NCI-H1092 treated with DMSO at 0.1 percent for 48 hours (cell line): ENCODE measurements around the gene RNF144B.
"Not testable (repeated sequence)": the region's sequence is repeated elsewhere in the genome, so short reads cannot be mapped to it uniquely, and the experiment has no call there.

Source experiments
- DNase-seq: peaks from one replicate; lab custom pipeline; 2025; lab: John Stamatoyannopoulos, UW

RNF144B gene

DNA sequence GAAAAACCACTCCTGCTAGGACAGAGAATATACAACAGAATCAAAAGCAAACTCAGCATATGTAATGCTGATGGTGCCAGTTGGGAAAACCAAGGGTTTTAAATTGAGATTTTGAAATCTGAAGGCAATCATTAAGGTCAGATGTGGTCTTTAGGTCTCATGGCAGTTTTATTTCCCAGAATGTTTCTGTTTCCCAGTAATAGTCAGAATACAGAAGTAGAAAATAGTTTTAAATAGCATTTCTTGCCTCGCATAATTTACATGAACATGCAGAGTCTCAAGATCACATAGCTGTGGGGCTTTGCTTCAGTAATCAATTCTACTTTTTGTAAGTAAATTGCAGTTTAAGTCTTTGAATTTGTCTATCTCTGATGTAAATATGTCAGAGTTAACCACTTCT, 58.1 kb downstream of the RNF144B start:
- no peak for DNase-seq

- no peak for DNase-seq
Observed at GRCh38 chr6:18446771-18447170, 59.6 kb downstream of the RNF144B start.

- DNase-seq = no peak
Observed at GRCh38 chr6:18447552-18447951, 60.4 kb downstream of the RNF144B start.

DNA sequence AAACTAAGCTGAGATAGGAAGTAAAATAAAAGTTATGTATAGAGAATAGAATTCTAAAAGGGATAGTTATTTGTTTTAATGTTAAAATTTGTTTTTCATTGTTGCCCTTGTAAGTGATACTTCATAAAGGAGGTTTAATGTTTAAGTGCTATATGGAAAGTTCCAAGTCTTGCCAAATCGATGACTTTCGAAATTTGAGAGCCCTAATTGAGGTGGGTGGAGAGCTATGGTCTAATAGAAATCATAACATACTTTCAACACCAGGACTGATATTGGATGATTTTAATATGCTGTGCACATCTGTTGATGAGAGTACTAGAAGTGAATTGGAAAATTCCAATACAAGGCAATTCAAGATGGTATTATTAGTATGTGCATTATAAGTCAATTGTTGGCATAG, 64.6 kb downstream of the RNF144B start:
- no peak for DNase-seq

GRCh38 chr6:18454446-18454845, 67.3 kb downstream of the RNF144B start:
- DNase-seq = no peak

- DNase-seq = no peak
Observed at GRCh38 chr6:18457065-18457737, 70.1 kb downstream of the RNF144B start.

DNA sequence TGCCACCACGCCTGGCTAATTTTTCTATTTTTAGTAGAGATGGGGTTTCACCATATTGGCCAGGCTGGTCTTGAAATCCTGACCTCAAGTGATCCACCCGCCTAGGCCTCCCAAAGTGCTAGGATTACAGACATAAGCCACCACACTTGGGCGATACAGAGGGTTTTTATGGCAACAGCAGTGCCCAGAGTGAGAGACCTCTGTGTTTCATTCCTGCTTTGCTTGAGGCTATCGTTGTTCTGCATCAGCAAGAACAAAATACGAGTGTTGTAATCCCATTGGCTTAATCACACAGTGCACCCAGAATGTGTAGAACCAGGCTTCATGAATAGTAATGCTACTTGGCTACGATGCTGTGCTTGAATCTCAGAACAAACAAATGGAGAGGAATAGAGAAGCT, 70.9 kb downstream of the RNF144B start:
- DNase-seq = not testable (repeated sequence)

DNA sequence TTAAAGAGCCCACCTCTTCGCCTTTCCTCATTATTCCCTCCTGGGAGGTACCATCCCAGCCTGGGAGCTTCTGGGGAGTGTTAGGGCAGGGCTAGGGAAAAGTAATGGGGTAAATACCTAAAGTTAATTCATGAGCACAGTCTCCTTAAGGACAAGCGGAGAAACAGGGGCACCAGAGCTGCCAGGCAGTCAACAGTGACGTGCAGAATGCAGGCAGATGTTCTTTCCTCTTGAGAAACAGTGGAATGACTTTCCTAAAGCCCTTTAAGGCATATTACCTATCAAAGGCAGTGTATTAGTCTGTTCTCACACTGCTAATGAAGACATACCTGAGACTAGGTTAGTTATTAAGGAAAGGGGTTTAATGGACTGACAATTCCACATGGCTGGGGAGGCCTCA, 76.3 kb downstream of the RNF144B start:
- no peak for DNase-seq

DNA sequence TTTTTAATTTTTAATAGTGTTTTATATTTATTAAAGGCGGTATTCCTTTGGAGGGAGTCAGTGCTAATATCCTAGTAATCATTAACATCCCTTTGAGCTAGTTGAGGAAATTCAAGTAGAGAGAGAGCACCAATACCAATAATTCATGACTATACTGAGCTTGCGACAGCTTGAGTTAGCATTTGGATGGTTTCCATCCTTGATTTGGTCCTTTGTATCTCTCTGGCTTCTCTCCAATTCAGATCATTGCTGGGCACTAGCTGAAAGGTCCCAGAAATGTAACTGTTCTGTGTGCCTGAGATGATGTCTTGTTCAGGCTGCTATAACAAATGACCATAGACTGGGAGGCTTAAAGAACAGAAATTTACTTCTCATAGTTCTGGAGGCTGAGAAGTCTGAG, 77.0 kb downstream of the RNF144B start:
- DNase-seq = peak; percentile 61

GRCh38 chr6:18465410-18466154, 78.4 kb downstream of the RNF144B start:
- peak; percentile 89 for DNase-seq

DNA sequence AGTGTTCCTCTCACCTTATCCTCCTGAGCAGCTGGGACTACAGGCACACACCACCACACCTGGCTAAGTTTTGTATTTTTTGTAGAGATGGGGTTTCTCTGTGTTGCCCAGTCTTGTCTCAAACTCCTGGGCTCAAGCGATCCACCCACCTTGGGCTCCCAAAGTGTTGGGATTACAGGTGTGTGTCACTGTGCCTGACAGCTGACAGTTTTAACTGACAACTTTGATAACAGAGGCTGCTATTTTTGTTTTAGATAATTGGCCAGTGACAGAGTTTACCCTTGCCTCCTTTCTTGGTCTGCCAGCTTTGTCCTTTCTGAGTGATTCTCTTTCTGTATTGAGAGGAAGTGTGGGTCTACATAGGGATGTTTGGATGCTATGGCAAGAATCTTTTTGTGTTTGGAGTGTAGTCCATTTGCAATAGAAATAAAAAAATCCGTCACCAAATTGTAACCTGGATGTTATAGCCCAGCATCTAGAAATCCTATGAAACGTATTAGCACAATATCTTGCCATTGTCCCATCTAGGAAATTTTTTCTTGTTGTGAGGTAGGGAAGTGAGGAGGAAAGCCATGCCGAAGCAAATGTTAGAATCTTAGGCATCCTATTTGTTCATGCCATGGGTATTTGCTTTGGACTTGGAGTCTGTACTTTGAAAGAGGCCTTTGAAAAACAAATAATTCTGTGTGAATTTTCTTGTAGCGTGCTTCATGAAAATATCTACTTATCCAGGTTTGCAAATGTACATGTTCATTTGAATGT, 80.8 kb downstream of the RNF144B start:
- DNase-seq = no peak

DNA sequence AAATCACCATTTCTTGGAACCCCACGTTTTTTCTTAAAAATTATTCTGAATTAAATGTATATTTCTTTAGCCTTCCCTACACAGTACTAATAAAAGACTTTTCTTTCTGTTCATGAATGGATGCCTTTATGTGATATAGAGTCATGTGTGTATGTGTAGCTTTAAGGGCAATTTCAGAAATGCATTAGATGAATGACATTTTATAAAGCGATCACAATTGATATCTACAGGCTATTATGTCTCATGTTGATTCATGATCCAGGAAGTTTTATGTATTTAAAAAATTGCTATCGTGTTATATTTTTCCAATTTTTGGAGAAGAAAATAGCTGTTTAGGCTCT, 81.3 kb downstream of the RNF144B start:
- no peak for DNase-seq

DNA sequence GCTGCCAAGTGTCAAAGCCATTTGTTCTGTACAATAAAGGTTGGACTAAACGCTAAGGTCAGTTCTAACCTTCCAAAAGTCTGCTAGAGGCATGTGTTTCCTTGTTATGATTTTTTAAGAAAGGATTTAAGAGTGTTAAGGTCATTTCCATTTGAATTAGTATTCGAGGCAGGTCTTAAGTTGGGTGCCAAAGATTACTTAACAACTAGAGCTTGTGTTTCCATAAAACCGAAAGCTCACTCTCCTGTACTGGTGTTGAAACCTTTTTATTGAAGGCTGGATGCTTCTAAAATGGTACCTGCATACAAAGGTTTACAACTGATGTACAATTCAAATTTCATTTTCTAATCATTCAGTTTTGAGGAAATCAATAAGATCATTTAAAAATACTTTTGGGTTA, 82.4 kb downstream of the RNF144B start:
- no peak for DNase-seq

GRCh38 chr6:18471232-18471964, 84.2 kb downstream of the RNF144B start:
- DNase-seq = no peak

DNA sequence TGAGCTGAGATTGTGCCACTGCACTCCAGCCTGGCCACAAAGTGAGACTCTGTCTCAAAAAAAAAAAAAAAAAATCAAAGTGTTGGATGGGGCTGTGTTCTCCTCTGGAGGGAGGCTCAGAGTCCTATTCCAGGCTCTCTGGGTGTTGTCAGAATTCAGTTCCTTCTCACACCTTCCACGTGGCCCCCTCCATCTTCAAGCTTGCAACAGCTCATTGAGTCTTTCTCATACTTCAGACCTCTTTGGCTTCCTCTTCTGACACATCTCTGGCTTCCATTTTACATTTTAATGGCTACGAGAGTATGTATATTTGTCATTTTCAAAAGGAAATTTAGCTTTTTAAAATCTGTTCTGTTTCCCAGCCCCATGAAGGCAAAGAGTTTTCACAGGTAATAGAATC, 85.8 kb downstream of the RNF144B start:
- DNase-seq = no peak

DNA sequence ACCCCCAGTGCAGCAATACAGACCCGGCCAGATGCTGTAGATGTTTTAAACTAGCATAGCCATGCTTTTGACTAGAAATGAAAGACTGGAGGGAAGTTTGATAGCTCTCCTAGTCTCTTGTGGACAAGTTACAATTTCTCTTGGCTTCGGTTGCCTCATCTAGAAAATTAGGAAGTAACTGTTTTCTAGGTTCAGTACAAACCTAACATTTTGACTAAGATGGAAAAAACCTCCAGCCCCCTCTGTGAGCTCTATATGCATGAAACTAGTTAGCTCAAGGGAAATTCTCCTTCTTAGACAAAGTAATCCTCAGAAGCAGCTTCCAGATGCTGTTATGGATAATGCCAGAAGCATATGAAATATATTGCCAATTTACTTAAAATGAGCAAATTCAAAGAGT, 86.6 kb downstream of the RNF144B start:
- no peak for DNase-seq

DNA sequence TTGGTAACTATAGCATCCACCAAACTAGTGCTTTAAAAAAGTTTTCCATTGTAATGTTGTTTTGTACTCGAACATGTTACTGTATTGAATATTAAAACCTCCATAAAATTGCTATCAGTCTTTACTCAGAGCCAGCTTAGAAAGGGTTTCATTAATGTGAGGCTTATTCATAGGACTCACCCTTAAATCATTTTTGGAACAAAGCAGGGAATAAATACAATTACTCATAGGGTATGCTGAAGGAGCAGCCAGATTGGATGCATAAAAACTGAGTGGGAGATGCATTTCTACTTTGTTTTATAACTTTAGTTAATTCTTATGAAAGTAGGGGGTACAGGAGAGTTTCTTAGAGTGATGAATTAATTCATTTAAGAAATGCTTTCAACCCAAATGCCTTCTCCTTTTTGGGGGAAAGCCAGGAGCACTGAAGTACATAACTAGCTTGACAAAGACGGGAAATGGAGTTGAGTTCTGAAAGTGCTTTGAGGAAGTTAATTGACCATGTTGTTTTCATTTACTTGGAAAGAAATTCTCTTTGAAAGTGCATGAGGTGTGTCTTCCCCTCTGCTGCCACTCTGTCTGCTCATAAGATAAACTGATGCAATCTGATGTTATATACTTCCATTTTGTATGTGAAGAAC, 90.3 kb downstream of the RNF144B start:
- DNase-seq = no peak

- no peak for DNase-seq
Observed at GRCh38 chr6:18478610-18479009, 91.5 kb downstream of the RNF144B start.

DNA sequence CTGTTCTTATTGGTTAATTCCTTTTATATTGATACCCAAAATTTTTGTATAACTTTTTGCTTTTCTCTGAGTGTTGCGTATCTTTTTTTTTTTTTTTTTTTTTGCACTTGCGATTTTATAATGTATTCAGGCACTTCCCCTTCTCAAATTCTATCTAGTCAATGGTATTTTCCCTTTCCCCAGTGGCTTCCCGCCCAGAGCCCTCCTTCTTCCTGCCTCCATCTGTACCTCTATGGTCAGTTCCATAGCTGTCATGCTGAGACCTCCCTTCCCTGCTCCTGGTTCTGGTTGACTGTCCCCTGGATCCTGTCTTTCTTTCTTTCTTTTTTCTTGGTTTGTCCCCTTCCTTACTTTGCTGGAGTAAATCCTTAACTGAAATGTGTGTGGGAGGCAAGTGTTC, 94.7 kb downstream of the RNF144B start:
- DNase-seq = no peak

DNA sequence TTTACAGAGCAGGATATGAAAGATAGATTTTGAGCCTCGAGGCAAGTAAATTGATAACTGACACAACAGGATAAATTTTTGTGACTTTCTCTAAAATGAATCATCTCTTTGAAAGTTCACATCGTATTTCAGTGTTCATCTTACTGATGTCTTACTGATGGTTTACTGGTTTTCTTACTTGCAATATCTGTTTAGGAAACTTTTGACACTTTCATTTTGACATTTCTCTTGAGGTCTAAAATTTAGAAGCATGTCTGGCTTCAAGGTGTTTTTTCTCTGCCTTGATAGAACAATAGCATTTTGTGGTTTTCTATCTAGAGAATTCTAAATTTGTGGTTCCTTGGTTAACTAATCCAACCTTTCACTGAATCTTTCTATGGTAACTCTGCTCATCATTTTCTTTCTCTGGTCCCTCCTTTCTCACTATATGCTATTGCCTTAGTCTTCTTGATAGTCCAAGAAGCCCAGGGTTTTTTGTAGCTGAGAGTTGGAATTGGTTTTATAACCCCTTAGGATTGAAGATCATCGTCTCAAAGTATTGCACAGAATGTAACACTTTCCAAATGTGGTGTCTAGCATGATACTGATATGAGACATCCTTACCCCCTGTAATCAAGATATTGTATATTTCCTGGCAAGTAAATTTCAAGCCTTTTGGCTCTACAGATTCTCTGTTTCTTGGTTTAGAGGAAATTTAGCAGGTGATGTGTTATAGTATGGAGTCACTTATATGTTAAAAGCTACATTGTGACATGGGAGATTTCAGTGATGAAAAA, 98.7 kb downstream of the RNF144B start:
- no peak for DNase-seq

- DNase-seq = no peak
Observed at GRCh38 chr6:18488004-18488403, 100.9 kb downstream of the RNF144B start.
